H9 (cell line): ENCODE results near the gene KANSL1. TPM values are rescaled to one million over a fixed set of nuclear protein-coding genes. Genes with fewer than 3 reads are reported as not detected.

Experiments used
- DNase-seq: peaks from one replicate; pipeline ENCODE4 v3.0.0-alpha.2; 2017
- H2AFZ ChIP-seq: one replicate; pipeline ENCODE4 v1.6.1; 2013; ENCODE audit warnings: mild to moderate bottlenecking, low read length, control low read depth, moderate library complexity
- H2AK5ac ChIP-seq: 2 replicates; pipeline ENCODE4 v1.6.1; 2013; ENCODE audit warnings: low read length, control low read depth, mixed read lengths; ENCODE audit not compliant: insufficient read length
- H2BK120ac ChIP-seq: one replicate; pipeline ENCODE4 v1.6.1; 2013; ENCODE audit warnings: low read depth, mild to moderate bottlenecking, low read length, control low read depth, inconsistent platforms; ENCODE audit not compliant: poor library complexity, severe bottlenecking
- H2BK12ac ChIP-seq: 2 replicates; pipeline ENCODE4 v1.6.1; 2013; ENCODE audit warnings: low read length, control low read depth, mixed read lengths, low read depth; ENCODE audit not compliant: insufficient read length
- H2BK15ac ChIP-seq: 2 replicates; pipeline ENCODE4 v1.6.1; 2013; ENCODE audit warnings: low read depth, low read length, control low read depth
- H2BK20ac ChIP-seq: one replicate; pipeline ENCODE4 v1.6.1; 2013; ENCODE audit warnings: low read depth, mild to moderate bottlenecking, low read length, control low read depth, inconsistent platforms; ENCODE audit not compliant: poor library complexity, severe bottlenecking
- H2BK5ac ChIP-seq: 2 replicates; pipeline ENCODE4 v1.6.1; 2013; ENCODE audit warnings: low read length, control low read depth, mixed read lengths; ENCODE audit not compliant: insufficient read length
- H3K14ac ChIP-seq: 2 replicates; pipeline ENCODE4 v1.6.1; 2013; ENCODE audit warnings: low read length, control low read depth; ENCODE audit not compliant: insufficient read depth
- H3K18ac ChIP-seq: 2 replicates; pipeline ENCODE4 v1.6.1; 2013; ENCODE audit warnings: low read depth, mild to moderate bottlenecking, mixed read lengths, low read length, control low read depth; ENCODE audit not compliant: insufficient read length
- H3K23ac ChIP-seq: 2 replicates; pipeline ENCODE4 v1.6.1; 2013; ENCODE audit warnings: low read length, control low read depth, mixed read lengths, low read depth; ENCODE audit not compliant: insufficient read length
- H3K23me2 ChIP-seq: 2 replicates; pipeline ENCODE4 v1.6.1; 2013; ENCODE audit warnings: low read depth, mild to moderate bottlenecking, mixed read lengths, low read length, control low read depth; ENCODE audit not compliant: insufficient read length, poor library complexity, severe bottlenecking
- H3K27ac ChIP-seq: 2 replicates; pipeline ENCODE4 v1.5.1; 2013; ENCODE audit warnings: low read length, control low read depth, mixed read lengths, low read depth; ENCODE audit not compliant: insufficient read length
- H3K27me3 ChIP-seq: 2 replicates; pipeline ENCODE4 v1.6.1; 2013; ENCODE audit warnings: low read length, control low read depth, inconsistent platforms; ENCODE audit not compliant: insufficient read depth
- H3K4ac ChIP-seq: 2 replicates; pipeline ENCODE4 v1.6.1; 2013; ENCODE audit warnings: low read depth, mild to moderate bottlenecking, control low read depth, inconsistent platforms, low read length, moderate library complexity
- H3K4me1 ChIP-seq: 2 replicates; pipeline ENCODE4 v1.6.1; 2013; ENCODE audit warnings: low read length, control low read depth, inconsistent platforms; ENCODE audit not compliant: insufficient read depth
- H3K4me2 ChIP-seq: 2 replicates; pipeline ENCODE4 v1.6.1; 2013; ENCODE audit warnings: low read length, control low read depth, mixed read lengths; ENCODE audit not compliant: insufficient read length, insufficient read depth
- H3K56ac ChIP-seq: 2 replicates; pipeline ENCODE4 v1.6.1; 2013; ENCODE audit warnings: low read depth, mild to moderate bottlenecking, mixed read lengths, low read length, control low read depth; ENCODE audit not compliant: insufficient read length
- H3K79me1 ChIP-seq: 2 replicates; pipeline ENCODE4 v1.6.1; 2013; ENCODE audit warnings: low read depth, mild to moderate bottlenecking, moderate library complexity, low read length, control low read depth, inconsistent platforms; ENCODE audit not compliant: insufficient read depth, poor library complexity, severe bottlenecking
- H3K79me2 ChIP-seq: 2 replicates; pipeline ENCODE4 v1.6.1; 2013; ENCODE audit warnings: low read length, control low read depth, inconsistent platforms; ENCODE audit not compliant: insufficient read depth
- H3K9ac ChIP-seq: 2 replicates; pipeline ENCODE4 v1.6.1; 2013; ENCODE audit warnings: low read length, control low read depth, mixed read lengths; ENCODE audit not compliant: insufficient read length; ENCODE audit errors: extremely low read depth
- H3K9me3 ChIP-seq: one replicate; pipeline ENCODE4 v1.6.1; 2013; ENCODE audit warnings: low read depth, low read length, inconsistent platforms; ENCODE audit not compliant: control insufficient read depth
- H3T11ph ChIP-seq: one replicate; pipeline ENCODE4 v1.6.1; 2013; ENCODE audit warnings: mild to moderate bottlenecking, low read length, control low read depth, inconsistent platforms
- H4K20me1 ChIP-seq: one replicate; pipeline ENCODE4 v1.6.1; 2013; ENCODE audit not compliant: control insufficient read depth, insufficient read length, insufficient read depth
- H4K5ac ChIP-seq: 2 replicates; pipeline ENCODE4 v1.6.1; 2013; ENCODE audit warnings: low read depth, mild to moderate bottlenecking, mixed read lengths, low read length, control low read depth; ENCODE audit not compliant: insufficient read length
- H4K8ac ChIP-seq: replicated peaks from 2 replicates; pipeline ENCODE4 v1.6.1; 2013; ENCODE audit warnings: low read length, control low read depth, mixed read lengths, low read depth; ENCODE audit not compliant: insufficient read length
- H4K91ac ChIP-seq: 2 replicates; pipeline ENCODE4 v1.6.1; 2013; ENCODE audit warnings: low read depth, mild to moderate bottlenecking, moderate library complexity, mixed read lengths, low read length, control low read depth; ENCODE audit not compliant: insufficient read length
- H3K27ac Mint-ChIP-seq, 3 experiments: 2 replicates in 2 of 3; 3 replicates in 1 of 3; pipeline ENCODE4 v1.8.0; 2020 to 2021; ENCODE audit warnings: mixed read lengths in 3 of 3, mild to moderate bottlenecking in 1 of 3, moderate library complexity in 1 of 3
- H3K27me3 Mint-ChIP-seq: 2 replicates; pipeline ENCODE4 v1.8.0; 2021; ENCODE audit warnings: low read depth, mild to moderate bottlenecking, moderate library complexity, mixed read lengths
- H3K36me3 Mint-ChIP-seq, 3 experiments: 2 replicates in 2 of 3; 3 replicates in 1 of 3; pipeline ENCODE4 v1.8.0; 2020 to 2021; ENCODE audit warnings: low read depth in 3 of 3, mixed read lengths in 3 of 3; ENCODE audit not compliant: insufficient read depth in 1 of 3
- H3K4me1 Mint-ChIP-seq, 2 experiments: 2 replicates each; pipeline ENCODE4 v1.8.0; 2020; ENCODE audit warnings: mixed read lengths in 2 of 2
- H3K4me3 Mint-ChIP-seq, 2 experiments: 2 replicates in 1 of 2; 3 replicates in 1 of 2; pipeline ENCODE4 v1.8.0; 2020 to 2021; ENCODE audit warnings: mild to moderate bottlenecking in 2 of 2, mixed read lengths in 2 of 2, moderate library complexity in 1 of 2
- H3K9me3 Mint-ChIP-seq, 2 experiments: 2 replicates in 1 of 2; 3 replicates in 1 of 2; pipeline ENCODE4 v1.8.0; 2020; ENCODE audit warnings: mild to moderate bottlenecking in 2 of 2, mixed read lengths in 2 of 2, moderate library complexity in 1 of 2
- CTCF ChIP-seq: fragments of 200-600 bp; sonication (generic); conservative IDR thresholded peaks from 3 replicates; pipeline ENCODE4 v1.8.0; 2021; ENCODE audit warnings: antibody characterized with exemption, mild to moderate bottlenecking
- WGBS: extraction: QIAGEN DNeasy Blood & Tissue Kit; methylation state at CpG from one replicate; pipeline ENCODE4 v1.1.7; 2013; ENCODE audit warnings: missing lambda C conversion rate, low lambda C conversion rate, mixed read lengths; ENCODE audit not compliant: insufficient read length; ENCODE audit errors: extremely low coverage; 5-methylcytosine and 5-hydroxymethylcytosine counted together
- total RNA-seq: library from RNA; stranded (reverse); gene quantifications from 2 replicates; pipeline ENCODE4 v1.2.1, GENCODE V29; 2021

The KANSL1 gene
- total RNA-seq, 1 experiment from 2014 or later = 114 TPM

- H3K79me1 ChIP-seq = peaks cover 4% of the 10 kb centered on the region
- H4K20me1 ChIP-seq = no peaks in the 10 kb centered on the region
- peaks cover 80% of the 10 kb centered on the region for H3K79me2 ChIP-seq
- Mint-ChIP-seq H3K4me3 (peak overlapping the region in 1 of 2 experiments; percentile 0; a peak in 1 of 5 replicates), H3K36me3 (peaks cover 0 to 4% (median 0%) of the 10 kb centered on the region in 3 experiments; a peak in 1 of 7 replicates), H3K9me3 (no peaks in the 10 kb centered on the region), H3K27ac (peak overlapping the region; percentile 94 to 96 (median 96)), H3K4me1 (peaks cover 73 to 81% of the 10 kb centered on the region in 2 experiments), H3K27me3 (no peaks in the 10 kb centered on the region)
- H2BK5ac ChIP-seq = peak overlapping the region; percentile 11
- H3K4me2 ChIP-seq = peak overlapping the region; percentile 19
- no peak overlapping the region for H2AFZ ChIP-seq
- DNase-seq = peak; percentile 64
- H3K23me2 ChIP-seq = no peaks in the 10 kb centered on the region
- H3K27ac ChIP-seq = peak overlapping the region; percentile 44
- no peak overlapping the region for H4K8ac ChIP-seq
- no peak overlapping the region for H3K14ac ChIP-seq
- no peak overlapping the region for H2BK120ac ChIP-seq
- H4K5ac ChIP-seq = no peak overlapping the region
- peak overlapping the region; percentile 20 for H3K18ac ChIP-seq
- peaks cover 20% of the 10 kb centered on the region for H3K4me1 ChIP-seq
- no peaks in the 10 kb centered on the region for H3K9me3 ChIP-seq
- no peak overlapping the region; the same call in 1 of the 2 replicates for H3K4ac ChIP-seq
- no peaks in the 10 kb centered on the region for H3K27me3 ChIP-seq
- peak overlapping the region; percentile 14 for H3K9ac ChIP-seq
- no peak overlapping the region for H2BK20ac ChIP-seq
- H4K91ac ChIP-seq = no peak overlapping the region
- no peak overlapping the region for H3K23ac ChIP-seq
- no peak overlapping the region for H2BK12ac ChIP-seq
- H2AK5ac ChIP-seq = no peak overlapping the region
- TF ChIP-seq CTCF = no peak
- no CpG with 5 or more reads among the region's 11 CpGs for WGBS
- H3T11ph ChIP-seq = no peak overlapping the region
- H2BK15ac ChIP-seq = no peak overlapping the region
- H3K56ac ChIP-seq = no peak overlapping the region
Measured at GRCh38 chr17:46179375-46179999, 13.7 kb downstream of the KANSL1 start.
